Measurements from ENCODE around the gene TBL1XR1.

The TBL1XR1 gene

DNA sequence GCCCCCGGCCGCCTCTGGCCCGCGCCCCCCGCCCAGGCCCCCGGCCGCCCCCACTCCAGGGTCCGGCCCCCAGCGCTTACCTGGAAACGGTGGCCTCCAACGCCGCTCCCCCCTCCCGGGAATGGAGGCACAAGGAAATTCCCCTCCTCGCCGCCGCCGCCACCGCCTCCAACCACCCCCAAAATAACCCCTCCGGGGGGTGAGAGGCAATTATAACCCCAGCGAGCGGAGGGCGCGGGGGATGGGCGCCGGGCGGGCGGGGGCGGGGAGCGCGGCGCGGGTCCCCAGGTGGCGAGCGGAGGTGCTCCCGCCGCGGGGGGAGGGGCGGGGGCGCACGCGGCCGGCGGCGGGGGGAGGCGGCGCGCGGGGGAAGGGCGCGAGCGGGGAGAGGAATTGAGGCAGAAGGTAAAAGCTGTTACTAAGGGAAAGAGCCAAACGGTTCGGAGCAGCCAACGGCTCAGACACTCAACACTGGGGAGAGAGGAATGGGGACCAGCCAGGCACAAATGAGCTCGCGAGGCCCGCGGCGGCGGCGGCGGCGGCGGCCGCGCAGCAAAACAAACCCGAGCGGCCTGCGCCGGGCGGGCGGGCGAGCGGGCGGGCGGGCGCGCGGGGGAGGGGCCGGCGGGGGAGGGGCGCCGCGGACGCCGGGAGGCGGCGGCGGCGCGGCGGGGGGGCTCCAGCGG is at the start of gene TBL1XR1:
TSS of gene TBL1XR1 (minus strand) at position 442 of the 686 bp plus-strand sequence. CDS start 132,505 bp downstream, outside the sequence.
- Histone ChIP-seq H3K36me3 (ENCODE audit: control insufficient read depth, insufficient read depth, low read length) (no peaks in the 10 kb centered on the region), H3K4me1 (ENCODE audit: control insufficient read depth, insufficient read depth, low read length) (peaks cover 1% of the 10 kb centered on the region; the same call in 1 of the 2 replicates), H3K4me3 (ENCODE audit: low read length) (peak within 1 kb of the TSS; percentile 97; the same call in 1 of the 2 replicates), H3K27me3 (ENCODE audit: control insufficient read depth, insufficient read depth, low read length) (no peaks in the 10 kb centered on the region), H3K9me3 (ENCODE audit: control insufficient read depth, insufficient read depth, low read length) (no peaks in the 10 kb centered on the region; the same call in 1 of the 2 replicates), H3K27ac (ENCODE audit: low read length) (peak within 1 kb of the TSS; percentile 23)
- peak; percentile 48 for DNase-seq (ENCODE audit: low read depth, low spot score)
- no CpG with 5 or more reads among the region's 93 CpGs for WGBS (ENCODE audit: insufficient coverage, insufficient read length)

DNA sequence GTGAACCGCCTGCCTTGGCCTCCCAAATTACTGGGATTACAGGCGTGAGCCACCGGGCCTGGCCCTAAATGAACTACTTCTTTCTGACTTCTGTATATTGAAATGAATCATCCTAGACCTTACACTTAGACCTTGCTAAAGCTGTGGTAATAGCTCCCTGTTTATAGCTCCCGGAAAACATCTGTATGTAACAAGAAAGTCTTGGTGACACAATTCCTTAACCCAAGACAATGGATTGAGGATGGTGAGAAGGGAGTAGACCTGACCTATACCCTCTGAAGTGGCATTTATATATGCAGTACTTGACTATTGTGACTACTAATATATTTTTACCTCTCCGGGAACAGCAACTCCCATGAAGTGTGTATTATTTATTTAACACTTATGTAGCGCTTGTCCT is 48.0 kb upstream of the TBL1XR1 start:
- H3K27ac ChIP-seq (ENCODE audit: low read length) = no peak overlapping the region
- no CpG with 5 or more reads among the region's 6 CpGs for WGBS (ENCODE audit: insufficient coverage, insufficient read length)
- H3K4me1 ChIP-seq (ENCODE audit: control insufficient read depth, insufficient read depth, low read length) = no peaks in the 10 kb centered on the region; the same call in 1 of the 2 replicates
- DNase-seq (ENCODE audit: low read depth, low spot score) = no peak
- no peaks in the 10 kb centered on the region for H3K36me3 ChIP-seq (ENCODE audit: control insufficient read depth, insufficient read depth, low read length)
- no peaks in the 10 kb centered on the region for H3K9me3 ChIP-seq (ENCODE audit: control insufficient read depth, insufficient read depth, low read length)
- no peaks in the 10 kb centered on the region for H3K27me3 ChIP-seq (ENCODE audit: control insufficient read depth, insufficient read depth, low read length)
- H3K4me3 ChIP-seq (ENCODE audit: low read length) = no peak overlapping the region

DNA sequence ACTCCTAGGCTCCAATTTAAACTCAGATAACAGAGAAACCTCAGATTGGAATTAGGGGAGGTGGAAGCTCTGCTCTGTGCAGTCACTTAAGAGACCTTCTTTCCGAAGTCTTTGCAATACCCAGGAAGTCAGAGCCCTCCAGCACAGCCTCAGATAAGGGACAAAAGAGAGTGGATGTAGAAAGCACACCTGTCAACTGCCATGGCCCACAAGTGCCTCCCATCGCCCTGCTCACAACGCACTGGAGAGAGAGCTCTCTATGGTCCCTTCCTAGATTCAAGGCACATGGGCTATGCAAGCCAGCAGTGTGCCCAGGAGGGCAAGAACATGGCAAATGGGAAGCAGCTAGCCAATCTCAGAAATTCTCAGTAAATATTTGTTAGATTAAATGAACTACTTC is 47.3 kb upstream of the TBL1XR1 start:
- H3K27ac ChIP-seq (ENCODE audit: low read length) = no peak overlapping the region
- WGBS (ENCODE audit: insufficient coverage, insufficient read length) = no CpG with 5 or more reads among the region's 3 CpGs
- DNase-seq (ENCODE audit: low read depth, low spot score) = no peak
- no peaks in the 10 kb centered on the region for H3K36me3 ChIP-seq (ENCODE audit: control insufficient read depth, insufficient read depth, low read length)
- no peaks in the 10 kb centered on the region for H3K4me1 ChIP-seq (ENCODE audit: control insufficient read depth, insufficient read depth, low read length)
- no peaks in the 10 kb centered on the region for H3K9me3 ChIP-seq (ENCODE audit: control insufficient read depth, insufficient read depth, low read length)
- no peaks in the 10 kb centered on the region for H3K27me3 ChIP-seq (ENCODE audit: control insufficient read depth, insufficient read depth, low read length)
- H3K4me3 ChIP-seq (ENCODE audit: low read length) = no peak overlapping the region

DNA sequence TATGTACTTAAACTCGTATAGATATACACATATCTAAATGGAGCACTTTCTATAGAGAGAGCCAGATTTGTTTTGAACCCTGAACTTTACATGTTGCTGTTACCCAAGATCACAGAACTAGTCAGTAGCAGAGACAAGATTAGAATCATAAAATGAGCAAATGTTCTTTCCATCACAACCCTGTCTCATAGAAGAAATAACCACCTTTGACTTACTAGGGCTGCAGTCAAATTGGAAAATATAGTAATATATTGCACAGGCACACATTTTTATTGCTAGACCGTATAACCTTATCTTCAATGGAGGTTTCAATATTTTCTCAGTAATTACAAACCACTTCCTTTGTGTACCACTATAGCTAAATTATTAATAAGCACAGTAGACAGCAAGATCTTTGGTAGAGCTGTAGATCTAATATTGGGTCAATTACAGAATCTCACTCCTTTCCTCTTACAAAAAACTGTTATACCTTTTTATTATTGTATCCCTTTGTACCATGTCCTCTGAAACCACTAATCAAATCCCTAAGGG is 41.5 kb upstream of the TBL1XR1 start:
- Histone ChIP-seq H3K27ac (ENCODE audit: low read length) (no peak overlapping the region), H3K4me3 (ENCODE audit: low read length) (no peak overlapping the region), H3K9me3 (ENCODE audit: control insufficient read depth, insufficient read depth, low read length) (no peaks in the 10 kb centered on the region), H3K27me3 (ENCODE audit: control insufficient read depth, insufficient read depth, low read length) (no peaks in the 10 kb centered on the region), H3K4me1 (ENCODE audit: control insufficient read depth, insufficient read depth, low read length) (no peaks in the 10 kb centered on the region), H3K36me3 (ENCODE audit: control insufficient read depth, insufficient read depth, low read length) (no peaks in the 10 kb centered on the region)
- no CpG with 5 or more reads among the region's 2 CpGs for WGBS (ENCODE audit: insufficient coverage, insufficient read length)
- no peak for DNase-seq (ENCODE audit: low read depth, low spot score)

DNA sequence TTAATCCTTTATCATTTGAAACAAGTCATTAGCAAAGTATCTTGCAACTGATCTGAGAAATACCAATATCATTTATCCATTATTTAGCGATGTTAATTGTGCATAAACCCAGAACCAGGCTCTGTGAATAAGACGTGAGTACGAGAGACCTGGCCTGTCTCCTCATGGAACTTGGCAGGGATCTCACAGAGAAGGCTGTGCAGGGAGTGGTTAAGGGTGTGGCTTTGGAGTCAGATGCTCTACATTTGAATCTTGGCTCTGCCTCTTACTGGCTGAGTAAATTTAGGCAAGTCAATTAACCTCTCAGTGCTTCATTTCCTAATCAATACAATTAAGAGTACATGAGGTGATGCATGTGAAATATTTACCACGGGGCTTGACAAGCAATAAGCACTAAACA is 39.9 kb upstream of the TBL1XR1 start:
- H3K4me1 ChIP-seq (ENCODE audit: control insufficient read depth, insufficient read depth, low read length) = no peaks in the 10 kb centered on the region
- no peak overlapping the region for H3K27ac ChIP-seq (ENCODE audit: low read length)
- no peaks in the 10 kb centered on the region for H3K9me3 ChIP-seq (ENCODE audit: control insufficient read depth, insufficient read depth, low read length)
- no peak overlapping the region for H3K4me3 ChIP-seq (ENCODE audit: low read length)
- no peaks in the 10 kb centered on the region for H3K36me3 ChIP-seq (ENCODE audit: control insufficient read depth, insufficient read depth, low read length)
- no CpG with 5 or more reads among the region's 4 CpGs for WGBS (ENCODE audit: insufficient coverage, insufficient read length)
- DNase-seq (ENCODE audit: low read depth, low spot score) = no peak
- H3K27me3 ChIP-seq (ENCODE audit: control insufficient read depth, insufficient read depth, low read length) = no peaks in the 10 kb centered on the region

DNA sequence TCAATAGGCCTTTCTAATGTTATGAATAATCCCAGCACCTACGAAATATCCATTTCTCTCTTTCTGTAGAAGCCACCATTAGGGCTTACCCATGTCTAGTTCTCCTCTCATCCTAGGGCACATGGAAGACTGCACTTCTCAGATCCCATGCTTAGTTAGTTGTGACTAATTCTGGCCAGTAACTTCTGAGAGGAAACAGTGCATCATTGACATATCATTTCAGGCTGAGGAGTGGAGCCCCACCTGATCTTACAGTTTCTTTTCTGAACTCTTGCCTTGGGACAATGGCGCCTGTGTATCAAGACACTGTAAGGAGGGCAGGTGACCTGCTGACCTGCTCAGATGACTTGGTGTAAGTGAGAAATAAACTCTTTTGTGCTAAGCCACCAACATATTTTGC is 39.4 kb upstream of the TBL1XR1 start:
- DNase-seq (ENCODE audit: low read depth, low spot score) = no peak
- no peak overlapping the region for H3K27ac ChIP-seq (ENCODE audit: low read length)

DNA sequence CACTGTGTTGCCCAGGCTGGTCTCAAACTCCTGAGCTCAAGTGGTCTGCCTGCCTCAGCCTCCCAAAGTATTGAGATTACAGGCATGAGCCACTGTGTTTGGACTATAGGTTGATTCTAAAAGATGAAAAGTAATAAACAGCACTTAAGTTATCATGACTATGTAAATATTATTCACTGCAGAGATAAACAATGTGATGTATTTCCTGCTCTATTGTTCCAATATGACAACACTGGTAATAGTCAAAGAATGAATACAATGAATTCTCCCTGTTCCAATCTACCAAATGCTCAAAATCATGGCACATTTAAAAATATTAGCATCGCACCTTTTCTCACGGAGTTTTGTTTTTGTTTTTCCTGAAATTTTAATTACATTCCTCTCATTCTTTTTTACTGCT is 36.8 kb upstream of the TBL1XR1 start:
- Histone ChIP-seq H3K4me3 (ENCODE audit: low read length) (no peak overlapping the region), H3K9me3 (ENCODE audit: control insufficient read depth, insufficient read depth, low read length) (no peaks in the 10 kb centered on the region), H3K36me3 (ENCODE audit: control insufficient read depth, insufficient read depth, low read length) (no peaks in the 10 kb centered on the region), H3K27ac (ENCODE audit: low read length) (no peak overlapping the region), H3K27me3 (ENCODE audit: control insufficient read depth, insufficient read depth, low read length) (no peaks in the 10 kb centered on the region), H3K4me1 (ENCODE audit: control insufficient read depth, insufficient read depth, low read length) (no peaks in the 10 kb centered on the region)
- WGBS (ENCODE audit: insufficient coverage, insufficient read length) = no CpG with 5 or more reads among the region's 2 CpGs
- no peak for DNase-seq (ENCODE audit: low read depth, low spot score)

More for the DNA sequence above, 39.4 kb upstream of the TBL1XR1 start:
- H3K4me3 ChIP-seq (ENCODE audit: low read length) = no peak overlapping the region
- H3K9me3 ChIP-seq (ENCODE audit: control insufficient read depth, insufficient read depth, low read length) = no peaks in the 10 kb centered on the region
- H3K36me3 ChIP-seq (ENCODE audit: control insufficient read depth, insufficient read depth, low read length) = no peaks in the 10 kb centered on the region
- no CpG with 5 or more reads among the region's 2 CpGs for WGBS (ENCODE audit: insufficient coverage, insufficient read length)
- H3K4me1 ChIP-seq (ENCODE audit: control insufficient read depth, insufficient read depth, low read length) = no peaks in the 10 kb centered on the region
- H3K27me3 ChIP-seq (ENCODE audit: control insufficient read depth, insufficient read depth, low read length) = no peaks in the 10 kb centered on the region

DNA sequence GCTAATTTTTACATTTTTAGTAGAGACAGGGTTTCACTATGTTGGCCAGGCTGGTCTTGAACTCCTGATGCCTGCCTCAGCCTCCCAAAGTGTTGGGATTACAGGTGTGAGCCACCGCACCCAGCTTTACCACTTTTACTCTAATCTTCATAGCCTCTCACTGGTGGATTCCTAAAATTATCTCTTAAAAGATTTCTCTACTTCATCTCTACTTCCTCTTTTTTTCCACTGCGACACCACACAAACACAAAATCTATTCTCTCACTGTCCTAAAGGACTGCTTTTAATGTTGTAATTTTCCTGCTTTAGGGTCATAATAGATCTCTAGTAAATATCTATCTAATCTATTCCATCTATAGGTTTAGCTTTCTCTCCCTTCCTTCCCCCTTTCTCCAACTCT is 34.0 kb upstream of the TBL1XR1 start:
- 100% methylated on average over 1 of the region's 2 CpGs for WGBS (ENCODE audit: insufficient coverage, insufficient read length)
- H3K9me3 ChIP-seq (ENCODE audit: control insufficient read depth, insufficient read depth, low read length) = no peaks in the 10 kb centered on the region
- no peak for DNase-seq (ENCODE audit: low read depth, low spot score)
- H3K27ac ChIP-seq (ENCODE audit: low read length) = no peak overlapping the region
- H3K4me3 ChIP-seq (ENCODE audit: low read length) = no peak overlapping the region
- no peaks in the 10 kb centered on the region for H3K36me3 ChIP-seq (ENCODE audit: control insufficient read depth, insufficient read depth, low read length)
- H3K4me1 ChIP-seq (ENCODE audit: control insufficient read depth, insufficient read depth, low read length) = no peaks in the 10 kb centered on the region
- no peaks in the 10 kb centered on the region for H3K27me3 ChIP-seq (ENCODE audit: control insufficient read depth, insufficient read depth, low read length)

DNA sequence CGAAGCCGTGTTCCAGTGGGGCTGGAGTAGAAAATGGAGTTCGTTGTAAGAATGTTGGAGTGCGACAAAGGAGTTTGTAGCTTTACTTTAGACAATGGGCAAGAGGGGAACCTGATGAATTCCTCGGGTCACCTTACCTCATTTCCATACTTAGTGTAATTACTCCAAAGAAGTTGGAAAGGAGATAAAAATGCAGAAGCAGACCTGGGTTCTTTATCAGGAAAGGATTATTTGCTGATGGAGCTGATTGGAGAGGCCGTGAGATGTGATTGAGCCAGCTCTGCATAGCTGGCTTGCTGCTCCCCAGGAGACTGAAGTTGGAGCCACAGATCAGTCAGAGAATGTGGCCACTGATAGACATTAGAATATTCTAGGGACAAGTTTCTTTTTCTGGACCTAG is 33.4 kb upstream of the TBL1XR1 start:
- DNase-seq (ENCODE audit: low read depth, low spot score) = no peak
- Histone ChIP-seq H3K4me3 (ENCODE audit: low read length) (no peak overlapping the region), H3K27me3 (ENCODE audit: control insufficient read depth, insufficient read depth, low read length) (no peaks in the 10 kb centered on the region), H3K27ac (ENCODE audit: low read length) (no peak overlapping the region), H3K9me3 (ENCODE audit: control insufficient read depth, insufficient read depth, low read length) (no peaks in the 10 kb centered on the region), H3K36me3 (ENCODE audit: control insufficient read depth, insufficient read depth, low read length) (no peaks in the 10 kb centered on the region), H3K4me1 (ENCODE audit: control insufficient read depth, insufficient read depth, low read length) (no peaks in the 10 kb centered on the region)
- 100% methylated on average over 1 of the region's 6 CpGs for WGBS (ENCODE audit: insufficient coverage, insufficient read length)

DNA sequence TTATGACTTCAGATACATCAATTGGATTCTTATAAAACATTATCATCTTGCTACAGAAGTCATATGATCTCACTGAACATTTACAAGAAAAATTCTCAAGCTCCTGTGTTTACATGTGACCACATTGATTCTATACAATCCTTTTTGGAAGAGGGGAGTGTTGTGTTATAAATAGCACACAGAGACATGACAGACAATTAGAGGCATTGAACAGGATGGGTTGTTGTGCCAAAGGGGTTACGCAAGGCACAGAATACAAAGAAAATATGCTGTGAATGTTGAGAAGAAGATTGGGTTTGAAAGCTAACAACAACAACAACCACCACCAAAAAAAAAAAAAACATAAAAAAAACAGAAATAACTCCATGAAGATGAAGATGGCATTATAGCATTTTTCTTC is 32.5 kb upstream of the TBL1XR1 start:
- no peak overlapping the region for H3K27ac ChIP-seq (ENCODE audit: low read length)
- H3K4me3 ChIP-seq (ENCODE audit: low read length) = no peak overlapping the region
- WGBS (ENCODE audit: insufficient coverage, insufficient read length) = no CpG with 5 or more reads among the region's 1 CpG
- no peaks in the 10 kb centered on the region for H3K36me3 ChIP-seq (ENCODE audit: control insufficient read depth, insufficient read depth, low read length)
- H3K27me3 ChIP-seq (ENCODE audit: control insufficient read depth, insufficient read depth, low read length) = no peaks in the 10 kb centered on the region
- no peaks in the 10 kb centered on the region for H3K9me3 ChIP-seq (ENCODE audit: control insufficient read depth, insufficient read depth, low read length)
- no peak for DNase-seq (ENCODE audit: low read depth, low spot score)
- H3K4me1 ChIP-seq (ENCODE audit: control insufficient read depth, insufficient read depth, low read length) = no peaks in the 10 kb centered on the region
